GM21825 (cell line): Measurements from ENCODE around the gene RBM28.

Source experiments
- ATAC-seq: cut with Tn5 transposase; IDR thresholded peaks from one replicate; pipeline ENCODE4 v1.9.1; 2021; ENCODE audit warnings: mild to moderate bottlenecking, moderate library complexity; ENCODE audit not compliant: unreplicated experiment

Gene RBM28

DNA sequence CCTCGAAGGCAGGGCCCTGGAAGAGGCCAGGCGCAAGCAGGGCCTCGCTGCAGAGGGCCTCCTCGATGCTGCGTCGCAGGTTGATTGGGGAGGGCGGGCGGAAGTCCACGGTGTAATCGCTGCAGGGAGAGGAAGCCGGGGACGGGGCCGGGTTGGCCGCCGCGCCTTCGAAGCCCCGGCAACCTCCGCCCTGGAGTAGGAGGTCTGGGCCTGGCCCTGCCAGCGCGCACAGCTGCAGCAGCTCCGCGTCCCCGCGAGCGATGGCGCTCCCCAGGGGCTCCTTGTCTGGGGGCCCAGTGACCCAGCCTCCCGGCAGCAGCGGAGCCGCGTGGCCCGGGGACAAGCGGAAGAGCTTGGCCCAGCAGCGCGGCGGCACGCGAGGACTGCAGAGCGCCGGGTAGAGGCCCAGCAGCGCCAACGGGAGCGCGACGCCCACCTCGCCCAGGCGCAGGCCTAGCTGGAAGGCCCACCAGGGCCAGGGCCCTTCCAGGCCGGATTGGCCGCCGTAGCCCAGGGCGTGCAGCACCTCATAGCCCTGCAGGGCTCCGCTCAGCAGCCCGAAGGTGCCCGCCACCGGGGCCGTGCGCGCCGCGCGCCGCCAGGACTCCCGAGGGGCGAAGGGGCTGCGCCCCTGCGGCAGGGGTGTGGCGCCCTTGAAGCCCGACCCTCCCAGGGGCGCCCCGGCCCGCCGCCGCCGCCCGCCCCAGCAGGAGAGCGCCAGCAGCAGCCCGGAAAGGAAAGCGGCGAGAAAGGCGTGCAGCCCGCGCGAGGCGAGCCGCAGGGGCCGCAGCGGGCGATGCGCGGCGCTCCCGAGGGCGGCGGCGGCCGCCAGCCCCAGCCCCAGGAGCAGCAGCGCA is 7.8 kb upstream of the RBM28 start:
- no peak for ATAC-seq

DNA sequence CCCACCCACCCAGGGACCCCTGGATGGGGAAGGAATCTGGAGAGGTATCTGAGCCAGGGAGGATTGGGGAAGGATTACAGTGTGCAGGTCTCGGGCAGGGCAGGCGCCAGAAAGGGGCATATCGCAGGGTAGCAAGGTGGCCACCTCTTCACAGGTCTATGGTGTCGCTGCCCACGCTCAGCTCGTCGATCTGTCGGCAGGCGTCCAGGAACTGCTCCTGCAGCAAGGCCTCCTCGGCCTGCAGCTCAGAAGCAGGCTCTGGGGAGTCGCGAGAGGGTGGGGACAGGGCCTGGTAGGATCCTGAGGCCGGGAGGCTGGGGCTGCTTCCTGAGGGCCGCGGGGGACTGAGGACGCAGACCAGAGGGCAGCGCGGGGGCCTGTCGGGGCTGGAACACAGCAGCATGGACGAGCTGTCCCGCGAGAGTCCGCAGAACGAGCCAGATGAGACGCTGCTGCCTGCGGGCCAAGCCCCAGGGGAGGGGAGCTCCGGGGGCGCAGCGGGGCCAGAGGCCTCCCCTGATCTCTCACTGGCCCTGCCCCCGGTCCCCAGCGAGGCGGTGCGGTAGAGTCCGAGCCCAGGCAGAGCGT is 7.1 kb upstream of the RBM28 start:
- ATAC-seq: no peak

DNA sequence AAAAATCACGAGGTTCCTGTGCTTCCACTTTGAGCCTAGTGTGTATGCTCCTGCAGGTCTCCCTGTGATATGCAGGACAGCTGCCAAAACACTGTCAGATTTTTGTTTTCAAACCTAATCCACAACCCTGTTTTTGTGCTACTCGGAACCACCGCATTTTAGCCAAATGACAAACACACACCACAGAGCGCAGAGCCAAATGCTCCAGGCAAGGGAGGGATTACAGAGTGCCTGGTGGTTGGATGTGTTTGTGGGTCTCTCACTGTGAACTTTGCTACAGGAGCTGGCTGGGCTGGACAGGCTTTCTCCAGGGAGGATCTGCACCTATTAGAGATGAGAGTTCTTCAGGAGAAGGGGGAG is 5.7 kb upstream of the RBM28 start:
- ATAC-seq: no peak

GRCh38 chr7:128347647-128348097 is 4.0 kb upstream of the RBM28 start:
- no peak for ATAC-seq

DNA sequence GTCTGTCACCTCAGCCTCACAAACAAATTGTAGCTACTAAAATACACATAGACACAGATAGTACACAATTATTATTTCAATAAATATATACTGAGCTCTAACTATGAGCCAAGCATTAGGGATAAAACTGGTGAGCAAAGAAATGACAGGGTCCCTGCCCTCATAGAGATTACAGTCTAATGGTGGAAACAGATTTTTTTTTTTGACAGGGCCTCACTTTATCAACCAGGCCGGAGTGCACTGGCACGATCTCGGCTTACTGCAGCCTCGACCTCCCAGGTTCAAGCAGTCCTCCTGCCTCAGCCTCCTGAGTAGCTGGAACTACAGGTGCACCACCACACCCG is 695 bp upstream of the RBM28 start:
- ATAC-seq: no peak

- ATAC-seq: no peak
Measured at GRCh38 chr7:128341733-128342132, 2.0 kb downstream of the RBM28 start.

- ATAC-seq: no peak
Measured at GRCh38 chr7:128335730-128336129, 8.0 kb downstream of the RBM28 start.

DNA sequence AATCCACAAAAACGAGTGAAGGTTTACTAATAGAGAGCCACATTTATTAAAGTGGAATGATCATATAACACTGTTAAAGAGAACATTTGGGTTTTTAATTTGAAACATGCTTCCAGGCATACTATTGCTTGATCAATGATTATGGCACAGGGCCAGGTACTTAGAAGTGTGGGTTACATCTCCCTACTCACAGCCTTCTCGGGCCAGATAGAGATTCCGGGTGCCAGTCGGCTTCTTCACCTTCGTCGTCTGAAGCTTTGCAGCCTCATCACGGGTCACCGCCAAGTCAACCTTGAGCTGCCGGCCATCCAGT is 19.4 kb downstream of the RBM28 start:
- ATAC-seq: no peak

GRCh38 chr7:128323459-128324367 is 20.0 kb downstream of the RBM28 start:
- ATAC-seq: no peak

DNA sequence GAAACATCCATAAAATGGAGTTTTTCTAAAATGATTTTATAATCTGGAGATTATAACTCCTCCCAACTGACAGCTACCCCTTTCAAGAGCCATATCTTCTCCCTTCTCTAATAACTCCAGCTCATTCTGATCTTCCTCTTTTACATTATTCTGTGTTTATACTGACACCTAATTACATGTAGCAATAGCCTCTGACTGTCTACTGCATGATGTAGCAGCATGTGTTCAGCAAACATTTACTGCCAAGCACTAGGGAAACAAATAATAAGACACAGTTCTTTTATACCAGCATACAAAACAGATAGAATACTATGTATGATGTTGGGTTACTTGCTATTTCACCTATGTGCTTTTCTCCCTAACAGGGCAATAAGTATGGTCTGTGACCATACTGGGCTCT is 20.7 kb downstream of the RBM28 start:
- ATAC-seq: no peak

- ATAC-seq: no peak
Measured at GRCh38 chr7:128322040-128322643, 21.6 kb downstream of the RBM28 start.

DNA sequence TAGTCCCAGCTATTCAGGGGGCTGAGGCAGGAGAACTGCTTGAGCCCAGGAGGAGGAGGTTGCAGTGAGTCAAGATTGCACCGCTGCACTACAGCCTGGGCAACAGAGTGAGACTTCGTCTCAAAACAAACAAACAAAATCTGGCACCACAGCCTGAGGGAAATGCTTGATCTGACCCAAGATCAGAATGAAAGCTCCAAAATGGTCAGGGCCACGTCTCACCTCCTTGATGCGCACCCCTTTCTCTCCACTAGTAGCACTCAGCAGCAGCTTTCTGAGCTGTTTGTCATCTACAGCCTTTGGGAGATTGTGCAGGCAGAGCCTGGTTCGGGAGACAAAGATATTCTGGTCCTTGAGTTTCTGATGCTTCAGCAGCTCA is 22.7 kb downstream of the RBM28 start:
- no peak for ATAC-seq

DNA sequence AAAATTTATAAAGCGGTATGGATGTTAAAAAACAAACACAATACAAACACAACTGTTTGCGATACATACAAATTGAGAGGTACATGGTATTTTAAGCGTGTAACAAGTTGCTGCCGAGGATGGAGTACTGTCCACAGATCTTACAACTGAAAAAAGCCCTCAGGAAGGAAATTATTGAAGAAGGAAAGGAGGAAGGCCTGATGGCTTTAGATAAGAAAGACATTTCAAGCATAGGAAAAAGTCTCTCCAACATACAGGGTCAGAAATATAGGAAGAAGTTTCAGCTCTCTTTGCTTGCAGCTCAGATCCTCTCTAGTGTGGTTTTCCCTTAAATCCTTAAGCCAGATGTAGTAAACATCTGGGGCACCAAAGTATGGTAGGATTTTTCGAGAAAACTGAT is 25.0 kb downstream of the RBM28 start:
- ATAC-seq: no peak

DNA sequence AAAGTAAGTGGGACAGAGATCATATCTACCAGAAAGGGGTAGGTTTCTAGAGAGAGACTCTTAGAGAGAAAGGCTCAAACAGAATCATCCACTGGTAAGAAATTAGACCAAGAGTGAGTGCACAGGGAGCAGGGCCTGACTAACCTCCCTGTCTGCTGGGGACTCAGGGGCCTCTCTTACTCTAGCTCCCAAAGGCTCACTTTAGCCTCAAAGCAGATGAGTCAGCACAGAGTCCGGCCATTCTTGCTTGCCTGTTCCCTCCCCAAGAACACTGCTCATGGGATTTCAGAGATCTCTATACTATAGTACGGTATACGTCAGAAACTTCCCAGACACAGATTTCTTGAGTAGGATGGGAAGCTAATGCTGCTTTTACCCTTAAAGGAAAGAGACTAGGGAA is 32.7 kb downstream of the RBM28 start:
- ATAC-seq: no peak

DNA sequence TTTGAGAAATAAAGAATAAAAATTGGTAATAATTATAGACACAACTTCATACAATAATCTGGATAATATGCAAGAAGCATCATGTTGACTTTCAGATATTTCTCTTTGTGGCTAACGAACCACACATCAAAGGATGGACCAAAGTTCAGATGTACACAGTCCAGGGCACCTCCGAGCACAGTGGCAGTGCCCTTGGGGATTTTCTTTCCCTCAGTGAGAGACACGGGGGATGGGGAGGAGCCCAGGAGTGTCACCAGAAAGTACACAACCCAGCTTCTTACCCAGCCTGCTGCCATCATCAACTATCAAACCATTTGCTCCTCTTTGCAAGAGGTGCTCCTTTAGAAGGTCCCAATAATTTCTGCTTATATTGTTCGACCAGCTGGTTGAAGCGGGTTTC is 33.2 kb downstream of the RBM28 start:
- no peak for ATAC-seq

- no peak for ATAC-seq
Measured at GRCh38 chr7:128309976-128310375, 33.7 kb downstream of the RBM28 start.

DNA sequence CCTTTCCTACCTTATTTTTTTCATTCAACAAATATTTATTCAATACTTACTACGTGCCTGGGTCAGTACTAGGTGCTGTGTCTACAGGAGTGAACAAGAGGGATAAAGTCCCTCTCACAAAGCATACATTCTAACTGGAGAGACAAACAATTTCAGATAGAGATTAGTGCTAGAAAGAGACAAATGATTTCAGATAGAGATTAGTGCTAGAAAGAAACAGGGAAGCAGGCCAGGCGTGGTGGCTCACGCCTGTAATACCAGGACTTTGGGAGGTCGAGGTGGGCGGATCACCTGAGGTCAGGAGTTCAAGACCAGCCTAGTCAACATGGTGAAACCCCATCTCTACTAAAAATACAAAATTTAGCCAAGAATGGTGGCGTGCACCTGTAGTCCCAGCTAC is 34.6 kb downstream of the RBM28 start:
- no peak for ATAC-seq

DNA sequence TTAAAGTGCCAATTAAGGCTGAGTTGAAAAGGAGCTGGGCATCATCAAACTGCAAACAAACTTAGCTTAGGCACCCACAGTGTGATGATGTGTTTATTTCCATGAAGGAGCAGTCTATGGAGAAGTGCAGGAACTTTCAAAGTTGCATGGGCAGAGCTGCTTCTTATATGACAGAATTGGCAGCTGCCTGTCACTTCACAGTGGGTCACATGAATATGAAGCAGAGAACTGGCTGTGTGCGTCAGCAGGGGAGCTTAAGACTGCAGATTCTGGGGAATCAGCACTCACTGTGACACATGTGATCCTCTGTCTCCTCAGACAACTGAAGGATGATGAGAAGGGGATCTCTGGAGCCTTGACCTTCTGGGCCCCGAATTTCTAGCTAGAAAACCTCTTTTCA is 36.6 kb downstream of the RBM28 start:
- no peak for ATAC-seq

- no peak for ATAC-seq
Measured at GRCh38 chr7:128304212-128304611, 39.5 kb downstream of the RBM28 start.

- ATAC-seq: no peak
Measured at GRCh38 chr7:128303643-128304042, 40.1 kb downstream of the RBM28 start.

- ATAC-seq: no peak
Measured at GRCh38 chr7:128303133-128303532, 40.6 kb downstream of the RBM28 start.

GRCh38 chr7:128302139-128302538 is 41.6 kb downstream of the RBM28 start:
- ATAC-seq: no peak
